PC-9 (cell line): ENCODE data around the gene CCNL2. TPM values are rescaled to one million over a fixed set of nuclear protein-coding genes. Genes with fewer than 3 reads are reported as not detected.
A peak's percentile ranks its signal among the peaks of the same experiment; 100 is the strongest.
"Not testable (repeated sequence)": the region's sequence is repeated elsewhere in the genome, so short reads cannot be mapped to it uniquely, and the experiment has no call there.

Experiments
- Bru-seq: library from RNA; stranded (reverse); fragments of 400-500 nt; gene quantifications from one replicate; lab custom pipeline; 2021; lab: Mats Ljungman, UMichigan
- BruChase-seq, 2 experiments: library from RNA; stranded (reverse); fragments of 400-500 nt; gene quantifications; one replicate each; lab custom pipeline; 2021; lab: Mats Ljungman, UMichigan
- BruUV-seq: library from RNA; stranded (reverse); fragments of 400-500 nt; replicated peaks from 2 replicates; lab custom pipeline; 2021; lab: Mats Ljungman, UMichigan
- CTCF ChIA-PET: fragments of 300-600 bp; sonication (Branson Sonifier 250); formaldehyde crosslinking; loops from one replicate; lab custom pipeline; 2022; ENCODE audit warnings: antibody characterized with exemption; lab: Charles Lee
- POLR2A ChIA-PET: fragments of 300-600 bp; sonication (Branson Sonifier 250); formaldehyde crosslinking; loops from one replicate; lab custom pipeline; 2022; ENCODE audit warnings: antibody characterized with exemption; ENCODE audit not compliant: unreplicated experiment; lab: Charles Lee
- DNase-seq, 2 experiments: peaks; one replicate each; pipeline versions ENCODE4 v3.0.0 to v3.0.0-alpha.2; 2015 to 2022; ENCODE audit warnings: mixed read lengths in 1 of 2
- H2AFZ ChIP-seq: fragments of 200-600 bp; sonication (generic); 2 replicates; pipeline ENCODE4 v1.8.1; 2017; ENCODE audit warnings: antibody characterized with exemption
- H3F3A ChIP-seq: fragments of 200-600 bp; sonication (generic); 2 replicates; pipeline ENCODE4 v1.8.1; 2017; ENCODE audit warnings: antibody characterized with exemption, mild to moderate bottlenecking, low read depth; ENCODE audit not compliant: insufficient read depth
- H3K27ac ChIP-seq: fragments of 200-600 bp; sonication (generic); 2 replicates; pipeline ENCODE4 v1.6.1; 2016; ENCODE audit warnings: mixed run types
- H3K27me3 ChIP-seq: fragments of 200-600 bp; sonication (generic); 2 replicates; pipeline ENCODE4 v1.6.1; 2016; ENCODE audit warnings: low read depth, mixed run types; ENCODE audit not compliant: insufficient read depth
- H3K36me3 ChIP-seq: fragments of 200-600 bp; sonication (generic); 2 replicates; pipeline ENCODE4 v1.6.1; 2016; ENCODE audit warnings: low read depth, mixed run types
- H3K4me1 ChIP-seq: fragments of 200-600 bp; sonication (generic); replicated peaks from 2 replicates; pipeline ENCODE4 v1.6.1; 2016; ENCODE audit warnings: mixed run types; ENCODE audit not compliant: insufficient read depth
- H3K4me2 ChIP-seq: fragments of 200-600 bp; sonication (generic); 2 replicates; pipeline ENCODE4 v1.6.1; 2017; ENCODE audit warnings: mixed run types
- H3K4me3 ChIP-seq: fragments of 200-600 bp; sonication (generic); 2 replicates; pipeline ENCODE4 v1.6.1; 2016; ENCODE audit warnings: mixed run types
- H3K79me2 ChIP-seq: fragments of 200-600 bp; sonication (generic); 2 replicates; pipeline ENCODE4 v1.6.1; 2017; ENCODE audit warnings: low read depth, mixed run types
- H3K9me2 ChIP-seq: fragments of 200-600 bp; sonication (generic); 2 replicates; pipeline ENCODE4 v1.8.1; 2017; ENCODE audit warnings: mild to moderate bottlenecking; ENCODE audit not compliant: insufficient read depth
- H3K9me3 ChIP-seq: fragments of 200-600 bp; sonication (generic); 2 replicates; pipeline ENCODE4 v1.8.1; 2016; ENCODE audit warnings: low read depth; ENCODE audit not compliant: insufficient read depth
- H4K20me1 ChIP-seq: fragments of 200-600 bp; sonication (generic); 2 replicates; pipeline ENCODE4 v1.8.1; 2017; ENCODE audit not compliant: insufficient read depth
- EZH2 ChIP-seq: fragments of 200-600 bp; sonication (generic); IDR thresholded peaks from 2 replicates; pipeline ENCODE4 v1.8.0; 2017; ENCODE audit warnings: antibody characterized with exemption, low read depth
- intact Hi-C: fragments of 100-400 bp; cut with micrococcal nuclease; formaldehyde crosslinking; loops from one replicate; pipeline ENCODE4 v1.10.0; 2022; ENCODE audit not compliant: unreplicated experiment
- long read RNA-seq: library from polyadenylated mRNA; stranded (forward); transcript quantifications from one replicate; pipeline ENCODE4 v2.0.0, GENCODE V29; 2022
- total RNA-seq: library from RNA; stranded (reverse); gene quantifications from 2 replicates; pipeline ENCODE4 v1.2.3, GENCODE V29; 2021
- TF ChIP-seq, protein P1 (sequence below): fragments of 200-600 bp; sonication (generic); conservative IDR thresholded peaks from 2 replicates; pipeline ENCODE4 v1.6.1; 2017; ENCODE audit warnings: mixed run types, antibody characterized with exemption, mild to moderate bottlenecking, moderate library complexity

CCNL2 gene
- total RNA-seq (162 and 183 TPM in 2 replicates), Bru-seq, nascent RNA (percentile 83 among the genes with signal in this experiment), BruChase-seq, experiment 1, labeled RNA remaining after a 2-hour chase (percentile 96 among the genes with signal in this experiment), BruChase-seq, experiment 2, labeled RNA remaining after a 6-hour chase (percentile 96 among the genes with signal in this experiment)
- long read RNA-seq, transcript CCNL2-202 (6 exons, 1,186 nt) = minor isoform, 8 of 195 reads
- long read RNA-seq, transcript CCNL2-204 (6 exons, 3,082 nt) = minor isoform, 8 of 195 reads
- long read RNA-seq, transcript CCNL2-201 (11 exons, 2,305 nt) = major isoform, 16 of 195 reads
- long read RNA-seq, partial matches to known transcripts = 114 of 195 reads
- long read RNA-seq, other reads (novel, unspliced or antisense) = 49 of 195 reads

DNA sequence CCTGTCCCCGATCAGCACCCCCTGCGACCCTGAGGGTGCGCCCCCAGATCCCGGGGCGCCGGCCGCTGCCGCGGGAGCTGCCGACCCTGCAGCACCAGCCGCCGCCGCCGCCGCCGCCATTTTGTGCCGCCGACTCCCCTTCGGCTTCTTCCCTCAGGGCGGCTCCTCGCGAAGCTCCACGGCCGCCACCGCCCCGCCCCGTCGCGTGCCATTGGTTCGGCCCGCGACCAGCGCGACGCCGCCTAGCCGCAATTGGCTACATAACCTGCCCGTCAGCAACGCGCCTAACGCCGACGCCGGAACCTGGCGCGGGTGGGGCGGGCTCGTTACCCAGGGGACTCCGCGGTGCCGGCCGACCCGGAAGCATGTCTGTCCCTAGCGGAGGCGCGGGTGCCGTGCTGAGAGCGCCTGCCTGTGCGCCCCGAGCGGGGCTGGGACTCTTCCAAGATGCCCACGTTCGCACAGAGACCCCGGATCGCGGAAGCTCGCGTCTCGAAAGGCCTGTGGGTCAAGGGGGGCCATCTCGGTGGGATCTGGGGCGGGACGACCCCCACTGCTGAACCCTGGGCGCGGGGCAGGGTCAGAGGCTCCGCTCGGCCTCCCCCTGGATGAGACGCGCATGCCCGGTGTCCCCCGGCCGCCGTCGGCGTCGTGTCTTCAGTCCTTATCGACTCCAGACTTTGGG lies at the start of gene CCNL2:
CCNL2 (minus strand) TSS at position 149 of the 685 bp plus-strand sequence; CDS start at position 120, 29 bp downstream.
- peak within 1 kb of the TSS; percentile 94 for H3K4me2 ChIP-seq
- no TSS peak for BruUV-seq
- peaks cover 67% of the 10 kb centered on the region for H3K79me2 ChIP-seq
- no peak for TF ChIP-seq EZH2
- TF ChIP-seq, protein P1, sequence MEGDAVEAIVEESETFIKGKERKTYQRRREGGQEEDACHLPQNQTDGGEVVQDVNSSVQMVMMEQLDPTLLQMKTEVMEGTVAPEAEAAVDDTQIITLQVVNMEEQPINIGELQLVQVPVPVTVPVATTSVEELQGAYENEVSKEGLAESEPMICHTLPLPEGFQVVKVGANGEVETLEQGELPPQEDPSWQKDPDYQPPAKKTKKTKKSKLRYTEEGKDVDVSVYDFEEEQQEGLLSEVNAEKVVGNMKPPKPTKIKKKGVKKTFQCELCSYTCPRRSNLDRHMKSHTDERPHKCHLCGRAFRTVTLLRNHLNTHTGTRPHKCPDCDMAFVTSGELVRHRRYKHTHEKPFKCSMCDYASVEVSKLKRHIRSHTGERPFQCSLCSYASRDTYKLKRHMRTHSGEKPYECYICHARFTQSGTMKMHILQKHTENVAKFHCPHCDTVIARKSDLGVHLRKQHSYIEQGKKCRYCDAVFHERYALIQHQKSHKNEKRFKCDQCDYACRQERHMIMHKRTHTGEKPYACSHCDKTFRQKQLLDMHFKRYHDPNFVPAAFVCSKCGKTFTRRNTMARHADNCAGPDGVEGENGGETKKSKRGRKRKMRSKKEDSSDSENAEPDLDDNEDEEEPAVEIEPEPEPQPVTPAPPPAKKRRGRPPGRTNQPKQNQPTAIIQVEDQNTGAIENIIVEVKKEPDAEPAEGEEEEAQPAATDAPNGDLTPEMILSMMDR = peak; percentile 33; the same call in 1 of the 2 replicates
- H3F3A ChIP-seq = peaks cover 50% of the 10 kb centered on the region
- POLR2A ChIA-PET = interaction anchor here (0.7 to 1.0 kb wide), 3 partner anchors 24 to 325 kb away, joined by 4 to 5 read pairs (median 4); partner anchors contain the start of genes AURKAIP1 and CDK11A
- peaks cover 25% of the 10 kb centered on the region for H3K4me1 ChIP-seq
- peaks cover 29% of the 10 kb centered on the region for H3K36me3 ChIP-seq
- H2AFZ ChIP-seq = peak within 1 kb of the TSS; percentile 87
- H4K20me1 ChIP-seq = peaks cover 9% of the 10 kb centered on the region
- DNase-seq = peak; percentile 90 to 98
- no peaks in the 10 kb centered on the region for H3K27me3 ChIP-seq
- H3K9me3 ChIP-seq = no peaks in the 10 kb centered on the region
- CTCF ChIA-PET = interaction anchor here (0.8 kb wide), 1 partner anchor 33 kb away, joined by 3 read pairs; no protein-coding TSS in a partner anchor
- peak within 1 kb of the TSS; percentile 80 for H3K4me3 ChIP-seq
- intact Hi-C loops = loop anchor here (2.0 kb wide), 1 partner anchor 71 kb away; the partner anchor contains the start of gene ATAD3B
- peak within 1 kb of the TSS; percentile 36 for H3K27ac ChIP-seq
- no peaks in the 10 kb centered on the region for H3K9me2 ChIP-seq

DNA sequence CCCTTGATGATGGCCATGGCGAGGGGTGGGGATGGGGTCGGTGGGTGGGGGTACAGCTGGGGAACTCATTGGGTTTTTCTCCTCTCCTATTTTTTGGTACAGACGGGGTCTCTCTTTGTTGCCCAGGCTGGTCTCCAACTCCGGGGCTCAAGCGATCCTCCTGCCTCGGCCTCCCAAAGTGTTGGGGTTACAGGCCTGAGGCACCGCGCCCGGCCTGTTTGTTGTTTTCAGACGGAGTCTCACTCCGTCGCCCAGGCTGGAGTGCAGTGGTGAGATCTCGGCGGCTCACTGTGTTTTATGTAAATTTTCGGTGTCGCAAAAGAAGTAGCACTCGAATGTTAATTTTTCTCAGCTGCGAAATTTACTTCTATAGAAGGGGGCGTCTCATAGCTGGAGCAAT lies 47.5 kb upstream of the CCNL2 start:
- H3F3A ChIP-seq, H3K9me3 ChIP-seq, intact Hi-C loops, POLR2A ChIA-PET, H3K27ac ChIP-seq, H3K4me2 ChIP-seq, H3K4me1 ChIP-seq, H3K4me3 ChIP-seq, H3K9me2 ChIP-seq, H3K36me3 ChIP-seq, H2AFZ ChIP-seq, H3K27me3 ChIP-seq, H3K79me2 ChIP-seq, H4K20me1 ChIP-seq, DNase-seq, CTCF ChIA-PET, BruUV-seq: not testable (repeated sequence)

DNA sequence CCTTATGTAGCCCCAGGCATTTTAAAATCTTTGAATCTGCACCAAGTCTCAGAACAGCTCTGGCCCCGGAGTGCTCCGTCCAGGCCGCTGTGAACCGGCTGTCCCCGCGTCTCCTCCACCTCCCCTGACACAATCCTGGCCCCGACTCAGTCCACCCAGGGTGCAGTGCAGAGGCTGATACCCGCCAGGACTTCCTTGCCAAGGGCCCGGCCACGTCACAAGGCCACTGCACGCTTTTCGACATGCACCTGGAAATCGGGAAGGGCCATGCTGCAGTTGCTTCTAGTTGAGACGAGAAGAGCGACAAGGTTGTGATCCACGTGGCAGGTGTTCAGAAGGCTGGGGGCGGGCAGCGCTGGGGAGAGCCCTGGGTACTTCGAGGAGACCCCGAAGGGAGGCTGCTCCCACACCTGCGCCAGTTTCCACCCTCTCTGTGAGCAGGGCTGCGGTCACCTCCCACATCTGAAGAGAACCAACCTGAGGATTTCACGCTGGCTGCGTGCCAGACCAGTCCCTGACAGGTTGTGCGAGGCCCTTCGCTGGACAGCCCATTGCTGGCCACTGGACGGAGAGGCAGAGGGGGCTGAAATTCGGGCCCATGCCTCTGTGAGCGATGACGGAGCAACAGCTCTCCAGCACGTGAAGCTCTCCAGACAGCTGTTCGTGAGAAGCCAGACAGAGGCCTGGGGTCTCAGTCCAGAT lies 43.1 kb upstream of the CCNL2 start:
- H3K27ac ChIP-seq = no peak overlapping the region
- H3K27me3 ChIP-seq = no peaks in the 10 kb centered on the region
- H3K9me3 ChIP-seq = no peaks in the 10 kb centered on the region
- ChIA-PET POLR2A (interaction anchor here (0.6 kb wide), 1 partner anchor 27 kb away, joined by 10 read pairs; no protein-coding TSS in a partner anchor), CTCF (no interaction called here)
- H3K9me2 ChIP-seq = no peaks in the 10 kb centered on the region
- no TSS peak for BruUV-seq
- intact Hi-C loops = no loop called here
- H3K4me2 ChIP-seq = no peak overlapping the region
- TF ChIP-seq, protein P1 = no peak
- TF ChIP-seq EZH2 = no peak
- no peak overlapping the region for H2AFZ ChIP-seq
- no peaks in the 10 kb centered on the region for H3F3A ChIP-seq
- H4K20me1 ChIP-seq = no peaks in the 10 kb centered on the region
- DNase-seq = no peak
- H3K79me2 ChIP-seq = no peaks in the 10 kb centered on the region
- no peaks in the 10 kb centered on the region for H3K36me3 ChIP-seq
- no peaks in the 10 kb centered on the region for H3K4me1 ChIP-seq
- H3K4me3 ChIP-seq = no peak overlapping the region
